Measurements from ENCODE around the gene OR13G1. TPM values are rescaled to one million over a fixed set of nuclear protein-coding genes. Genes with fewer than 3 reads are reported as not detected.

The OR13G1 gene
- polyA plus RNA-seq, 4 donors = not detected

Other genes with a start within 250 kb of the OR13G1 start
- gene OR2B11, start 221.6 kb downstream of the OR13G1 start, polyA plus RNA-seq (ENCODE audit: insufficient read length in 4 of 4) = under 1 TPM in 2 of 4 donors, not detected in 2; 0.04 to 0.08 TPM
- 1 to 10 TPM in 2 of 4 donors, under 1 TPM in 2; 0.70 to 1.3 (median 0.99) TPM for gene OR2C3, start 143.3 kb downstream of the OR13G1 start, polyA plus RNA-seq (ENCODE audit: insufficient read length in 4 of 4)
- 1 to 10 TPM in 2 of 4 donors, under 1 TPM in 2; 0.17 to 1.3 (median 0.95) TPM for gene GCSAML, start 130.6 kb downstream of the OR13G1 start, polyA plus RNA-seq (ENCODE audit: insufficient read length in 4 of 4)
- not detected for gene OR2G2, start 91.4 kb downstream of the OR13G1 start, polyA plus RNA-seq (ENCODE audit: insufficient read length in 4 of 4)
- gene OR2G3, start 74.2 kb downstream of the OR13G1 start, polyA plus RNA-seq (ENCODE audit: insufficient read length in 4 of 4) = not detected
- not detected for gene OR6F1, start 36.9 kb upstream of the OR13G1 start, polyA plus RNA-seq (ENCODE audit: insufficient read length in 4 of 4)
- gene OR14K1, start 58.9 kb upstream of the OR13G1 start, polyA plus RNA-seq (ENCODE audit: insufficient read length in 4 of 4) = not detected
- not detected for gene OR14A2, start 68.4 kb upstream of the OR13G1 start, polyA plus RNA-seq (ENCODE audit: insufficient read length in 4 of 4)
- under 1 TPM in 1 of 4 donors, not detected in 3; 0.08 TPM for gene OR1C1, start 80.8 kb upstream of the OR13G1 start, polyA plus RNA-seq (ENCODE audit: insufficient read length in 4 of 4)
- not detected for gene OR14A16, start 144.4 kb upstream of the OR13G1 start, polyA plus RNA-seq (ENCODE audit: insufficient read length in 4 of 4)
- not detected for gene OR11L1, start 162.2 kb upstream of the OR13G1 start, polyA plus RNA-seq (ENCODE audit: insufficient read length in 4 of 4)
- 1 to 10 TPM; 1.2 to 1.7 (median 1.7) TPM for gene TRIM58, start 177.4 kb upstream of the OR13G1 start, polyA plus RNA-seq (ENCODE audit: insufficient read length in 4 of 4)
- under 1 TPM; 0.14 to 0.36 (median 0.24) TPM for gene OR2W3, start 215.8 kb upstream of the OR13G1 start, polyA plus RNA-seq (ENCODE audit: insufficient read length in 4 of 4)
- not detected for gene OR2T8, start 240.5 kb upstream of the OR13G1 start, polyA plus RNA-seq (ENCODE audit: insufficient read length in 4 of 4)
- not detected for gene OR2AJ1, start 245.2 kb upstream of the OR13G1 start, polyA plus RNA-seq (ENCODE audit: insufficient read length in 4 of 4)